Natural killer cell (primary cell): ENCODE measurements around the gene ADAMTS7. TPM values are rescaled to one million over a fixed set of nuclear protein-coding genes. Genes with fewer than 3 reads are reported as not detected.
"Not testable (repeated sequence)": the region's sequence is repeated elsewhere in the genome, so short reads cannot be mapped to it uniquely, and the experiment has no call there.

Experiments used
- ATAC-seq, 3 donors: fragments of 150-1000 bp in 2 of 3; fragments of 200-7000 bp in 1 of 3; cut with Tn5 transposase; 1 replicate in 1 of 3; 2 replicates in 2 of 3; pipeline ENCODE4 v1.10.0; 2021; ENCODE audit warnings: mild to moderate bottlenecking in 2 of 3, moderate library complexity in 2 of 3
- DNase-seq, 2 donors: peaks; one replicate each; pipeline versions ENCODE4 v3.0.0 to v3.0.0-alpha.2; 2013 to 2021; ENCODE audit warnings: mixed read lengths in 1 of 2
- H3K27ac ChIP-seq: one replicate; pipeline ENCODE4 v1.5.1; 2013; ENCODE audit warnings: mild to moderate bottlenecking, low read length
- H3K27me3 ChIP-seq: one replicate; pipeline ENCODE4 v1.6.1; 2013; ENCODE audit warnings: low read length; ENCODE audit not compliant: control insufficient read depth, insufficient read depth
- H3K36me3 ChIP-seq: one replicate; pipeline ENCODE4 v1.6.1; 2013; ENCODE audit warnings: low read length; ENCODE audit not compliant: control insufficient read depth, insufficient read depth
- H3K4me1 ChIP-seq: one replicate; pipeline ENCODE4 v1.6.1; 2013; ENCODE audit warnings: low read length; ENCODE audit not compliant: control insufficient read depth, insufficient read depth
- H3K4me3 ChIP-seq: one replicate; pipeline ENCODE4 v1.5.1; 2013; ENCODE audit warnings: low read length
- H3K9me3 ChIP-seq: one replicate; pipeline ENCODE4 v1.6.1; 2013; ENCODE audit warnings: low read length; ENCODE audit not compliant: control insufficient read depth, insufficient read depth
- H3K27ac Mint-ChIP-seq, 2 donors: one replicate each; pipeline ENCODE4 v1.8.0; 2022; ENCODE audit warnings: mild to moderate bottlenecking in 2 of 2, mixed read lengths in 2 of 2, moderate library complexity in 1 of 2
- H3K27me3 Mint-ChIP-seq, 2 donors: one replicate each; pipeline ENCODE4 v1.8.0; 2022; ENCODE audit warnings: low read depth in 2 of 2, mixed read lengths in 2 of 2
- H3K36me3 Mint-ChIP-seq: one replicate; pipeline ENCODE4 v1.8.0; 2022; ENCODE audit warnings: mixed read lengths
- H3K4me1 Mint-ChIP-seq, 2 donors: one replicate each; pipeline ENCODE4 v1.8.0; 2022; ENCODE audit warnings: mixed read lengths in 2 of 2
- H3K4me3 Mint-ChIP-seq: one replicate; pipeline ENCODE4 v1.8.0; 2022; ENCODE audit warnings: mild to moderate bottlenecking, moderate library complexity, mixed read lengths
- H3K9me3 Mint-ChIP-seq, 2 donors: one replicate each; pipeline ENCODE4 v1.8.0; 2022; ENCODE audit warnings: mixed read lengths in 2 of 2
- WGBS: methylation state at CpG from one replicate; pipeline ENCODE4 v1.1.7; 2013; ENCODE audit warnings: missing lambda C conversion rate; ENCODE audit not compliant: insufficient coverage; 5-methylcytosine and 5-hydroxymethylcytosine counted together
- intact Hi-C: fragments of 100-400 bp; cut with micrococcal nuclease; formaldehyde crosslinking; loops from one replicate; pipeline ENCODE4 v1.14.2; 2022
- total RNA-seq, 4 donors: library from RNA; stranded (reverse); fragments of 120-200 nt in 1 of 4; gene quantifications; one replicate each; pipeline versions ENCODE4 v1.2.3 to v1.2.4, GENCODE V29; 2013 to 2022
- TF ChIP-seq, protein P1 (sequence below): fragments of 200-600 bp; IDR thresholded peaks from one replicate; pipeline ENCODE4 v1.8.0; 2022; ENCODE audit warnings: antibody characterized with exemption

Gene ADAMTS7
- total RNA-seq, 3 donors from 2014 or later (not counting 1 experiment from before 2014, with no cell fraction given), result 0.10 to 0.16 TPM; not detected in 1

DNA sequence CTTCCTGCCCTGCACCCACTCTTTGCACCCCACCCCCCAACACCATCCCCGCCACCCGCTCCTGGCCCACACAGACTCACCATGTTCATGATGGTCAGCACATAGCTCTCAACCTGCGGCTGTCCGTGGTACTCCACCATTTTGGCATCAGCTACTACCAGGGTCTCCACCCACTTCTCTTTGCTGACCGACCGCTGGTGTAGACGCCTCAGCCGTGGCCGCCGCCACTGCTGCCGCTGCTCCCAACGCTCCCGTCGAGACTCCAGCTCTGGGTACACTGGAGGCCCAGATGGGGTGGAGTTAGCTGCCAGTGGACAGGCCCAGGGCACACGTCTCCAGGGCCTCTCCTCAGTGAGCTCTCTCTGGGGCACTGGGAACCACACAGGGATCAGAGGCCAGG is 14.8 kb downstream of the ADAMTS7 start:
- no peak overlapping the region for H3K4me3 ChIP-seq
- Mint-ChIP-seq H3K9me3 (no peaks in the 10 kb centered on the region), H3K27ac (no peak overlapping the region), H3K27me3 (peaks cover 0 to 5% of the 10 kb centered on the region in 2 donors), H3K4me1 (no peaks in the 10 kb centered on the region), H3K36me3 (no peaks in the 10 kb centered on the region), H3K4me3 (no peak overlapping the region)
- no peak overlapping the region for H3K27ac ChIP-seq
- no peak for DNase-seq
- TF ChIP-seq, protein P1, sequence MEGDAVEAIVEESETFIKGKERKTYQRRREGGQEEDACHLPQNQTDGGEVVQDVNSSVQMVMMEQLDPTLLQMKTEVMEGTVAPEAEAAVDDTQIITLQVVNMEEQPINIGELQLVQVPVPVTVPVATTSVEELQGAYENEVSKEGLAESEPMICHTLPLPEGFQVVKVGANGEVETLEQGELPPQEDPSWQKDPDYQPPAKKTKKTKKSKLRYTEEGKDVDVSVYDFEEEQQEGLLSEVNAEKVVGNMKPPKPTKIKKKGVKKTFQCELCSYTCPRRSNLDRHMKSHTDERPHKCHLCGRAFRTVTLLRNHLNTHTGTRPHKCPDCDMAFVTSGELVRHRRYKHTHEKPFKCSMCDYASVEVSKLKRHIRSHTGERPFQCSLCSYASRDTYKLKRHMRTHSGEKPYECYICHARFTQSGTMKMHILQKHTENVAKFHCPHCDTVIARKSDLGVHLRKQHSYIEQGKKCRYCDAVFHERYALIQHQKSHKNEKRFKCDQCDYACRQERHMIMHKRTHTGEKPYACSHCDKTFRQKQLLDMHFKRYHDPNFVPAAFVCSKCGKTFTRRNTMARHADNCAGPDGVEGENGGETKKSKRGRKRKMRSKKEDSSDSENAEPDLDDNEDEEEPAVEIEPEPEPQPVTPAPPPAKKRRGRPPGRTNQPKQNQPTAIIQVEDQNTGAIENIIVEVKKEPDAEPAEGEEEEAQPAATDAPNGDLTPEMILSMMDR, result no peak
- ATAC-seq, result no peak
- no peaks in the 10 kb centered on the region for H3K4me1 ChIP-seq
- no peaks in the 10 kb centered on the region for H3K36me3 ChIP-seq
- no peaks in the 10 kb centered on the region for H3K9me3 ChIP-seq
- 92% methylated on average over 15 of the region's 15 CpGs for WGBS
- intact Hi-C loops, result no loop called here
- H3K27me3 ChIP-seq, result no peaks in the 10 kb centered on the region

DNA sequence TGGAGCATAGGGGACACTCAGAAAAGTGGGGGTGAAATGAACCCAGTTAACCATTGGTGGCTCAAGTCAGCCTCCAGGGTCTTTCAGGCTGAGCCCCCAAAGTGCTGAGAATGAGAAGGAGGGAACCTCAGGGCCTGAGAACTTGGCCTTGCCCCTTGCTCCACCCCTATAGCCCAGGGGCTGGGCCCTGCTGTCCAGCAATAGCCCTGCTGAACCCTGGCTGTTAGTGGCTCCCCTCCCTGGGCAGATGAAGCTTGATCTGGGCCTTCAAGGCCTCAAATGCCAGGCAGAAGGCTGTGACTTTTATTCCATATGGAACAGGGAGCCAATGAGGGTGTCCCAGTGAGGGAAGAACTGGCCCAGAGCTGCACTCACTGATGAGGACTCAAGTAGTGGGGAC is 16.2 kb downstream of the ADAMTS7 start:
- H3K27ac Mint-ChIP-seq, result no peak overlapping the region
- H3K4me1 Mint-ChIP-seq, result no peaks in the 10 kb centered on the region
- Histone ChIP-seq H3K36me3 (no peaks in the 10 kb centered on the region), H3K4me1 (no peaks in the 10 kb centered on the region), H3K4me3 (no peak overlapping the region), H3K27me3 (no peaks in the 10 kb centered on the region), H3K9me3 (no peaks in the 10 kb centered on the region), H3K27ac (no peak overlapping the region)
- no peak overlapping the region for H3K4me3 Mint-ChIP-seq
- no peaks in the 10 kb centered on the region for H3K27me3 Mint-ChIP-seq
- no peaks in the 10 kb centered on the region for H3K36me3 Mint-ChIP-seq
- H3K9me3 Mint-ChIP-seq, result no peaks in the 10 kb centered on the region
- intact Hi-C loops, result no loop called here
- TF ChIP-seq, protein P1, result no peak
- no peak for DNase-seq
- no peak for ATAC-seq

DNA sequence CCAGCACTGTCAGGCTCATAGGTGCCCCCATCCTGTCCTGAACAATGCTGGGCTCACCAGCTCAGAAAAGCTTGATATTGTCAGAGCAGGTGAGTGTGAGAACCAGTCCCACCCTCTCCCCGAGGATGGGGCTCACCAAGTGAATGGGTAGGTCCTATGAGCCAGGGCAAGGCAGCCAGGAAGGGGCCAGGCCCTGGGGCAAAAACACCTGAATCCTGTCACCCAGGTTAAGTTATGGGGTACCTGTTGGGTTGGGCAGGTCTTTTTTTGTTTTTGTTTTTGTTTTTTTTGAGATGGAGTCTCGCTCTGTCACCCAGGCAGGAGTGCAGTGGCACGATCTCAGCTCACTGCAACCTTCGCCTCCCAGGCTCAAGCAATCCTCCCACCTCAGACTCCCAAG is 16.8 kb downstream of the ADAMTS7 start:
- H3K4me3 ChIP-seq, H3K27ac ChIP-seq, H3K9me3 Mint-ChIP-seq, ATAC-seq, H3K27me3 ChIP-seq, H3K27ac Mint-ChIP-seq, H3K4me1 ChIP-seq, H3K36me3 Mint-ChIP-seq, H3K36me3 ChIP-seq, H3K4me1 Mint-ChIP-seq, H3K9me3 ChIP-seq, H3K27me3 Mint-ChIP-seq, DNase-seq, H3K4me3 Mint-ChIP-seq, intact Hi-C loops: not testable (repeated sequence)
- 100% methylated on average over 1 of the region's 4 CpGs for WGBS

DNA sequence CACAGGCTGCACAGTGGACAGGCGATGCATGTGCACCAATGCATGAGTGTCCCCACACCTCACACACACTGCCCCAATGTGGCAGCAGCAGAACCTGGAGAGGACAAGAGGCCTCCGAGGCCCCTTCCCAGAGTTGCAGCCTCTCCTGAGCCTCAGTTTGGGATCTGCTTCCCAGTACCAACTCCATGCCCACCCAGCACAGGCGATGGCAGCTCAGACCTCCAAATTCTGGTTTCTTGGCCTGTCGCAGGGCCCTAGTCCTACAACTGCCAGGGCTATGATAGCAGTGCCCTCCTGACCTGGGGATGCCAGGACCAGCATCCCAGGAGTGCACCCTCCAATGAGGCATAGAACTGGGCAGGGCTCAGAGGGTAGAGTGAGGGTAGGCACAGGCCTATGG is 19.9 kb downstream of the ADAMTS7 start:
- Mint-ChIP-seq H3K4me3 (no peak overlapping the region), H3K27me3 (peaks cover 0 to 3% of the 10 kb centered on the region in 2 donors), H3K27ac (no peak overlapping the region), H3K4me1 (no peaks in the 10 kb centered on the region), H3K36me3 (no peaks in the 10 kb centered on the region), H3K9me3 (no peaks in the 10 kb centered on the region)
- DNase-seq (no peak), ATAC-seq (no peak)
- H3K9me3 ChIP-seq, result no peaks in the 10 kb centered on the region
- TF ChIP-seq, protein P1, result no peak
- H3K4me3 ChIP-seq, result no peak overlapping the region
- intact Hi-C loops, result no loop called here
- H3K27me3 ChIP-seq, result no peaks in the 10 kb centered on the region
- WGBS, result 97% methylated on average over 4 of the region's 4 CpGs
- H3K36me3 ChIP-seq, result no peaks in the 10 kb centered on the region
- H3K27ac ChIP-seq, result no peak overlapping the region
- no peaks in the 10 kb centered on the region for H3K4me1 ChIP-seq
